ENCODE measurements around the gene DDX55. TPM values are rescaled to one million over a fixed set of nuclear protein-coding genes. Genes with fewer than 3 reads are reported as not detected.
"Not testable (repeated sequence)": the region's sequence is repeated elsewhere in the genome, so short reads cannot be mapped to it uniquely, and the experiment has no call there.

Gene DDX55, protein sequence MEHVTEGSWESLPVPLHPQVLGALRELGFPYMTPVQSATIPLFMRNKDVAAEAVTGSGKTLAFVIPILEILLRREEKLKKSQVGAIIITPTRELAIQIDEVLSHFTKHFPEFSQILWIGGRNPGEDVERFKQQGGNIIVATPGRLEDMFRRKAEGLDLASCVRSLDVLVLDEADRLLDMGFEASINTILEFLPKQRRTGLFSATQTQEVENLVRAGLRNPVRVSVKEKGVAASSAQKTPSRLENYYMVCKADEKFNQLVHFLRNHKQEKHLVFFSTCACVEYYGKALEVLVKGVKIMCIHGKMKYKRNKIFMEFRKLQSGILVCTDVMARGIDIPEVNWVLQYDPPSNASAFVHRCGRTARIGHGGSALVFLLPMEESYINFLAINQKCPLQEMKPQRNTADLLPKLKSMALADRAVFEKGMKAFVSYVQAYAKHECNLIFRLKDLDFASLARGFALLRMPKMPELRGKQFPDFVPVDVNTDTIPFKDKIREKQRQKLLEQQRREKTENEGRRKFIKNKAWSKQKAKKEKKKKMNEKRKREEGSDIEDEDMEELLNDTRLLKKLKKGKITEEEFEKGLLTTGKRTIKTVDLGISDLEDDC
- total RNA-seq = 10 to 100 TPM in 1 of 2 donors, 1 to 10 TPM in 1; 9.8 to 19.8 TPM
- long read RNA-seq, donor 1, partial matches to known transcripts = 3 of 9 reads
- long read RNA-seq, donor 1, other reads (novel, unspliced or antisense) = 4 of 9 reads
- long read RNA-seq, donor 2, partial matches to known transcripts = 29 of 50 reads
- long read RNA-seq, donor 2, other reads (novel, unspliced or antisense) = 21 of 50 reads

DNA sequence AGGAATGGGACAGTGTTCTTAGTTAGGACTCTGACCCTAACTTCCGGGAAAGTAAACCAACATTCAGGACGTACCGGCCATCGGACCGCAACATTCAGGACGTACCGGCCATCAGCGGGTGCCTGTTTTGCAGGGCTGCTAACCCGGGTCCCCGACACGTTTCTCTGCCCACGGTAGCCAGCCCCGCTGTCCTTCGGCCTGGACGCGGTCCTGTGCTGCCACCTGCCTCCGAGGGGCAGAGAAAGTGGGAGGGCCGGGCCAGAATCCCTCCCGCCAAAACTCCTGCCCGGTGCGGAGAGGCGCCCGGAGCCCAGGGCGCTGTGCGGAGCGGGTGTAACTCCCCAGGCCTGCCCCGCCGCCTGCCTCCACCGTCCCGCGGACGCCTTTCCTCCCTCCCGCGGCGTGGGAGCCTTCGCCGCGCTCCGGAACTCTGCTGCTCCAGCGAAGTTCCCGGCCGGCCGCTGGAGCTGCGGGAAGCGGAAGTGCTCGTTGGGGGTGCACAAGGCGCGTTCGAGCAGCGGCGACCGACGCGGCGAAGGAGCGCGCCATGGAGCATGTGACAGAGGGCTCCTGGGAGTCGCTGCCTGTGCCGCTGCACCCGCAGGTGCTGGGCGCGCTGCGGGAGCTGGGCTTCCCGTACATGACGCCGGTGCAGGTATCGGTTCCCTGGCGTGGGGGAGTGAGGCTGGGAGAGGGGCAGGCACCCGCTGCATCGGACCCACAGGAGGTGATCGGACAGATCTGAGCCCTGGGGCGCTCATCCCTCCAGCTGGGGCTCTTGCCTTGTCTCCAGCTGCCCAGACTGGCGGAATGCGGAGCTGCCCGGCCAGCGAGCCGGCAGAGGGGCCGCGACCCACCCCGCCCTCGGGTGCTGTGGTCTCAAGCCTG lies at the start of gene DDX55:
Gene DDX55, plus strand, starts transcription at position 498 of the 888 bp plus-strand sequence. Its CDS starts 50 bp downstream, at position 548.
- intact Hi-C loops (cut with DNase I) = no loop called here

DNA sequence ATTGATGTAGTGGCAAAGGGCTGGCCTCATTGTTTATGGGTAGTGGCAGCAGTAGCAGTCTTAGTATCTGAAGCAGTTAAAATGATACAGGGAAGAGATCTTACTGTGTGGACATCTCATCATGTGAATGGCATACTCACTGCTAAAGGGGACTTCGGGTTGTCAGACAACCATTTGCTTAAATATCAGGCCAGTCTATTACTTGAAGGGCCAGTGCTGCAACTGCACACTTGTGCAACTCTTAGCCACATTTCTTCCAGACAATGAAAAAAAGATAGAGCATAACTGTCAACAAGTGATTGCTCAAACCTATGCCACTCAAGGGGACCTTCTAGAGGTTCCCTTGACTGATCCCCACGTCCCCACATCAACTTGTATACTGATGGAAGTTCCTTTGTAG lies 47.8 kb upstream of the DDX55 start:
- DNase-seq (ENCODE audit: low spot score); intact Hi-C loops (cut with DNase I): not testable (repeated sequence)

More for the DNA sequence above, at the start of gene DDX55:
- peak; percentile 96 for DNase-seq (ENCODE audit: low spot score)

DNA sequence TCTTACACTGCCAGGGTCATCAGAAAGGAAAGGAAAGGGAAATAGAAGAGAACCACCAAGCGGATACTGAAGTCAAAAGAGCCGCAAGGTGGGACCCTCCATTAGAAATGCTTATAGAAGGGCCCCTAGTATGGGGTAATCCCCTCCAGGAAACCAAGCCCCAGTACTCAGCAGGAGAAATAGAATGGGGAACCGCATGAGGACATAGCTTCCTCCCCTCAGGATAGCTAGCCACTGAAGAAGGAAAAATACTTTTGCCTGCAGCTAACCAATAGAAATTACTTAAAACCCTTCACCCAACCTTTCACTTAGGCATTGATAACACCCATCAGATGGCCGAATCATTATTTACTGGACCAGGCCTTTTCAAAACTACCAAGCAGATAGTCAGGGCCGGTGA lies 47.1 kb upstream of the DDX55 start:
- DNase-seq (ENCODE audit: low spot score); intact Hi-C loops (cut with DNase I): not testable (repeated sequence)

DNA sequence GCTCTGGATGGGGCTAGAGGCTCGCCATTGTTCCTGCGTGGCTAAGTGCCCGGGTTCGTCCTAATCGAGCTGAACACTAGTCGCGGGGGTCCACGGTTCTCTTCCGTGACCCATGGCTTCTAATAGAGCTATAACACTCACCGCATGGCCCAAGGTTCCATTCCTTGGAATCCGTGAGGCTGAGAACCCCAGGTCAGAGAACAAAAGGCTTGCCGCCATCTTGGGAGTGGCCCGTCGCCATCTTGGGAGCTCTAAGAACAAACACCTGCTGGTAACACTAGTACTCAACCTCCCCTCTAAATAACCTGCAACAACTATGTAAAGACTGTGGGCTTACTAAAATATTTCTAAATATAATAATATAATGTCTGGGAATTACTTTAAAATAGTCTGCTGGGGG lies 43.4 kb upstream of the DDX55 start:
- intact Hi-C loops (cut with DNase I) = not testable (repeated sequence)

DNA sequence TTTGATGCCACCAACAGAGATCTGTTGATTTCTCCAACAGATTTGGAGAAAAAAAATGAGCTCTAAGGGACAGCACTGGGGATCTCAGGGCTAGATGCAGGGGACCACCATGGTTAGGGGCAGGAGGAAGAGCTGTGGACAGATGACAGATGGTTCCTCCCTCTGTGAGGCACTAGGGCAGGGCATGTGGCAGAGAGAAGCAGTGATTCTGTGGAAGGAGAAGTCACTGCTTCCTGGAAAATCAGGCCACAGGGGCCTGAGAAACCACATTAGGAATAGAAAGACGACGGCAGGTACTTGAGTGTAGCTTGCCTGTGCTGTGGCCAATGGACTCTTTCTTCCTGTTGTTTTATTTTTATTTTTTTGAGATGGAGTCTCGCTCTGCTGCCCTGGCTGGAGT lies 42.4 kb upstream of the DDX55 start:
- DNase-seq (ENCODE audit: low spot score) = no peak
- intact Hi-C loops (cut with DNase I) = no loop called here

More for the DNA sequence above, 43.4 kb upstream of the DDX55 start:
- not testable (repeated sequence) for DNase-seq (ENCODE audit: low spot score)

DNA sequence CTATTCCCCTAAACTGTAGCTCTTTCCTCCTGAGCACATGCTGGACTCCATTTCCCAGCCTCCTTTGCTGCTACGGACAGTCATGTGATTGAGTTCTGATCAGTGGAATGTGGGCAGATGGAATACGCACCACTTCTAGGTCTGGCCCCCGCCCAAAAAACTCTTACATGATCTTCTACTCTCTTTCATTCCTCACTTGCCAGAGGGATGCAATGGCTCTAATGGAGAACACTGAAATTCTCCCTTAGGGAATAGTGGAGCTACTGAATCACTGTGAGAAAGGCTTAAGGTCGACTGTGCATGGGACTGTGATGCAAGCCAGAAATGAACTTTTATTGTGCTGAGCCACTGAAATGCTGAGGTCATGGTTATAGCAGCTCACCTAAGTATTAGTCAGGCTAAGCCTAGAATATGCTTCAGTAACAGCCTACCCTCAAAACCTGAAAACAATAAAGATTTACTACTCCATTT lies 30.5 kb upstream of the DDX55 start:
- intact Hi-C loops (cut with DNase I) = loop anchor here in 1 of 2 donors (2.0 kb wide), 1 partner anchor 93 kb away; no protein-coding TSS in a partner anchor
- DNase-seq (ENCODE audit: low spot score) = peak; percentile 89

DNA sequence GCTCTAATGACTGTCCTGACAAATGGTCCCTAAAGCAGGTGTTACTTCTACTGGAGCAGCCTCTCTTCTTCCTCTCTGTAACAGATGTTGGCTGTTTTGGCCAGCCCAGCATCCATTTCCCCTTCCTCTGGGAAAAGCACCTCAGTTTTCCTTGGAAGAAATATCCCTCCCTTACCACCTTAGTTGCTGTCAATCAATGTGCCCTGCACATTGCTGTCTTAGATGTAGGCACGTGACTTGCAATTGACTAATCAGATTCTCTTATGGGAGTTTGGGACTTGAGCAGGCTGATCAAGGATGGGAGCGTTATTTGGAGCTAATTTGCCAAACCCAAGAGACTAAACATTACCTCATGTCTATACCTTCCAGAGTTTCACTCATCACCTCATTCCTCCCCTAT lies 29.5 kb upstream of the DDX55 start:
- intact Hi-C loops (cut with DNase I) = no loop called here
- no peak for DNase-seq (ENCODE audit: low spot score)

DNA sequence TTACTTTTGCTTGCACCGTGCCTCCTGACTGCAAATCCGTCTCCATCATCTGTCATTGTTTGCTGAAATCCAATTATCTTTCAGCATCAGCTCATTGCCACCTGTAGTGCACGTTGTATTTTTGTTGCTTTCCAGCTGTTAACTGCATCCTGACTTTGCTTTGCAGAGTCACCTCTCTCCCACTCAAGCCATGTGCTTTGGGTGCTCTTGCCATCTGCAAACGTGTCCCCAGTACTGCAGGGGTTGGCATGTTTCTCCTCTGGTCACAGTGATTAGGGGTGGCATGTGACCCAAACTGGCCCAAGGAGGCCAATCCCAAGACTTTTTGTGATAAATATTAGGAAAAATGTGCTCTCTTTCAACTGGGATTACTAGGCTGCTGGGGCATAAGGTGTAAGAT lies 28.0 kb upstream of the DDX55 start:
- intact Hi-C loops (cut with DNase I) = no loop called here
- DNase-seq (ENCODE audit: low spot score) = no peak

DNA sequence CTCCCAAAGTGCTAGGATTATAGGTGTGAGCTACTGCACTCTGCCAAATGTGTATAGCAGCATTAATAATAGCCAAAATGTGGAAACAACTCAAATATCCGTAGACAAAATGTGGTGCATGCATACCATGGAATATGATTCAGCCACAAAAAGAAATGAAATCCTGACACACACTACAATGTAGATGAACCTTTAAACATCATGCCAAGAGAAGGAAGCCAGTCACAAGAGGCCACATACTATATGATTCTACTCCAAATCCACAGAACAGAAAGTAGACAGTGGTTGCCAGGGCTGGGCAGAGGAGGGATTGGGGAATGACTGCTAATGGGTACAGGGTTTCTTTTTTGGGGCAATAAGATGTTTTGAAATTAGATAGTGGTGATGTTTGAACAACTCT lies 25.3 kb upstream of the DDX55 start:
- no peak for DNase-seq (ENCODE audit: low spot score)
- intact Hi-C loops (cut with DNase I) = no loop called here

DNA sequence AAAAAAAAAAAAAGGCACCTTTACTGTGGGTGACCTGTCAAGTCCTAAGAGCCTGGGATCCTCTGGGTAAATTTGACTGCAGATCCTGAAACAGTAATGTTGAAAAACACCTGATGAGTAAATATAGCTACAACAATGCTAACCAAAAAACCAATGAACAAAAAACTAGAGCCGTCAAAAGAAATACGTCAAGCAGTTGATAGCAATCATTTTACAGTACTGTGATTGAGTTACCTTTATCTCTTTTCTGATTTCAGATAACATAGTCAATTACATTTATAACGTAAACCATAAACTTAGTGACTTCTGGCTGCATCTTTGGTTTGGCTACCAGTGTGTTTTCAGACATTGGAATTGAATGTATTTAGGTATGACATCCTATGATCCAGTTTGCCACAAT lies 23.7 kb upstream of the DDX55 start:
- DNase-seq (ENCODE audit: low spot score) = no peak
- intact Hi-C loops (cut with DNase I) = no loop called here

DNA sequence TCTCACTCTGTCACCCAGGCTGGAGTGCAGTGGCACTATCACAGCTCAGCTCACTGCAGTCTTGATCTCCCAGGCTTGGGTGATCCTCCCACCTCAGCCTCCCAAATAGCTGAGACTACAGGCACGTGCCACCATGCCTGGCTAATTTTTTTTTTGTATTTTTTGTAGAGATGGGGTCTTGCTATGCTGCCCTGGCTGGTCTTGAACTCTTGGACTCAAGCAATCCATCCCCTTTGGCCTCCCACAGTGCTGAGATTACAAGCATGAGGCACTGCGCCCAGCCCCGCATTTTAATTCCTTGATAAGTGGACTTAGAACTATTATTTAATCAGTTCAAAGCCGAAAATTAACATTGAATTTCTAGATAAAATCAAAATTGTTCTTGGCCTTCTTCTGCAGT lies 23.1 kb upstream of the DDX55 start:
- intact Hi-C loops (cut with DNase I); DNase-seq (ENCODE audit: low spot score): not testable (repeated sequence)

DNA sequence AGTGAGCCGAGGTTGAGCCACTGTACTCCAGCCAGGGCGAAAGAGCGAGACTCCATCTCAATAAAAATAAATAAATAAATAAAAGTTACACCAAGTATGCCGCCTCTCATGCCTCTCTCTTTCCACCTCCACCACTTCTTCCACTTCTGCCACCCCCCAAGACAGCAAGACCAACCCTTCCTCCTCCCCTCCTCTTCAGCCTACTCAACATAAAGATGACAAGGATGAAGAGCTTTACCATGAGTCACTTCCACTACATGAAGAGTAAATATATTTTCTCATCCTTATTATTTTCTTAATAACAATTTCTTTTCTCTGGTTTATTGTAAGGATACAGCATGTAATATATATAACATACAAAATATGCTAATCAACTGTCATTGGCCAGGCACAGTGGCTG lies 21.1 kb upstream of the DDX55 start:
- no peak for DNase-seq (ENCODE audit: low spot score)
- intact Hi-C loops (cut with DNase I) = no loop called here

DNA sequence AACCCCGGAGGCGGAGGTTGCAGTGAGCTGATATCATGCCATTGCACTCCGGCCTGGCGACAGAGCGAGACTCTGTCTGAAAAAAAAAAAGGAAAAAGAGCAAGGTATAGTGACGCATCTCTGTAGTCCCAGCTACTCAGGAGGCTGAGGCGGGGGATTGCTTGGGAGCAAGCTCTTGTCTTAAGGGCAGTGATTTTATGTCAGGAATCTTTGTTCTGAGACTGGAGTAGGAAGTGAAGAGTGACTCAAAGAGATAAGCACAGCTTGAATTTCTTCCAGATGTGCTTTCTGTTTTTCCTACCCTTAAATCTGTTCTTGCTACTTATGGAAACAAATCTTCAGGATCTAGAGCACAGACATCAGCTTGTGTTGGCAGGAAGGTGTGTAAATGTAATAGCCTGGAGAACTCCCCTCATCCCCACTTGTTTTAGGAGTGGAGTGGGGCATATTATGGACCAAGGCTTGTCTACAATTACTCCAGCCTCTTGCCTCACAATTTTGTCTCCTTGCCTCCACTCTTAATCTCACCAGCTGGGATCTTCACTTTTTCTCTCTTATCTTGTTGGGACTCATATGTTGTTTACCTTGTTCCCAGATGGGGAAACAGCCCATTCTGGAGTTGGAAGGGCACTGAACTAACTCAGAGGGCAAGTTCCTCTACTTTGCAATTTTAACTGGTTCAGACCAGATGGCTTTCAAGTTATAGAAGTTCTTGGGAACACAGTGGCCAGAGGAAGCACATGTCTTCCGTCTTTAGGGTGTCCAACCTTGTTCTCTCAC lies 10.0 kb upstream of the DDX55 start:
- intact Hi-C loops (cut with DNase I) = no loop called here
- no peak for DNase-seq (ENCODE audit: low spot score)

DNA sequence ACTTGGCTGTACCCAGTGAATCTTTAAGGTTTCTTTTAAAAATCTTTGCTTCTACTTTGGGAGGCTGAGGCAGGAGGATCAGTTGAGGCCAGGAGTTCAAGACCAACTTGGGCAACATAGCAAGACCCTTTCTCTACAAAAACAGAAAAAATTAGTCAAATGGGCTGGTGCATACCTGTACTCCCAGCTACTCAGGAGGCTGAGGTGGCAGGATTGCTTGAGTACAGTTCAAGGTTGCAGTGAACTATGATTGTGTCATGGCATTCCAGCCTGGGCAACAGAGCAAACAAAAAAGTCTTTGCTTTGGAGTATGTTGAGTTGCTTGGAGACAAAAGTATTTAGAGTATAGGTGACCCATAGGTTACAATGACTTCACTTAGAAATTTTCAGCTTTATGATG lies 6.2 kb upstream of the DDX55 start:
- no peak for DNase-seq (ENCODE audit: low spot score)
- intact Hi-C loops (cut with DNase I) = no loop called here

DNA sequence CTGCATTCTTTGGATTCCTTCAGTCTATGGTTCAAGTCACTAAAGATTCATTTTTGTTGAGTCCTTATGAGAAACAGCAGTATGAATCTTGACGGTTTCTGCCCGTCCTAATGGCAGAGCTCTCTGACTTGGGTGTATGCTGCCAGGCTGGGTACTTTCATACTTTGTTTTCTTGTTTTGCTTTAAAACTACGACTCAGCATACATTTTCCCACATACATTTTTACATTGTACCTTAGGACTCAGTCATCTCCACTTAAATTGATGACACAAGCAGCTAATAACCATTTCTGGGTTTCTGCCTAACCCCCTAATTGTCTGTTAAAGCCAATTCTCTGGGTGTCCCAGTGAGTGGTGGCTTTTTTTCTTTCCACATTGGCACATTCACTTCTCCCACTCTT lies 4.8 kb upstream of the DDX55 start:
- DNase-seq (ENCODE audit: low spot score) = no peak
- intact Hi-C loops (cut with DNase I) = no loop called here

DNA sequence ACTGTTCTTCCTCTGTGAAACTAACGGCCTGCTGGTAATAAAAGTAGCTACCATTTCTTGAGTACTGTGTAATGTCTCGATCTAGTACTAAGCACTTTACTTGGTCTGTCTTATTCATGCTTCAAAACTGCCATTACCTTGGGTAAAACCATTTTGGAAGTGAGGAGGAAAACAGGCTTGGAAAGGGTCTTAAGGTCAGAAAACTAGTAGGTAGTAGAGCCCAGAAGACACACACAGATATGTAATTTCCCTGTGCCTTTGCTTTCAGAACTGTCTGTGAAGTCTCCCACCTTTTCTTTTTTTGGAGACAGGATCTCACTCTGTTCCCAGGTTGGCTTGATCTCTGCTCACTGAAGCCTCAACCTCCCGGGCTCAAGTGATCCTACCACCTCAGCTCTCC lies 3.4 kb upstream of the DDX55 start:
- intact Hi-C loops (cut with DNase I) = no loop called here
- DNase-seq (ENCODE audit: low spot score) = no peak

DNA sequence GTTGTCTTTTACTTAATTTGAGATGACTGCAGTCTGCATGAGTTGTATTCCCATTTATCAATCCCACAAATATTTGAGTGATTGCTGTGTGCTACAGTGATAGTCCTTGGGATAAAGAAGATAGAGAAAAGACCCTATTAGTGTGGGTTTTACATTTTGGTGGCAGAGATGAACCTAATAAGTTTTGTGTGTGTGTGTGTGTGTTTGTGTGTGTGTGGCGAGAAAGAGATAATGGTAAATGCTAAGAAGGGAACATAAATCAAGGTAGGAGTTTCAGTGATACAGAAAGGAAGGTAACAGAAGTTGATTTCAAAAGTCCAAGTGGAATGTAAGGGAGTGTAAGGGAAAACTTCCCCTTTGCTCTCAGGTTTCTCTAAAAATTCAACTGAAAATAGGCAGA lies 2.6 kb upstream of the DDX55 start:
- DNase-seq (ENCODE audit: low spot score) = no peak
- intact Hi-C loops (cut with DNase I) = no loop called here

DNA sequence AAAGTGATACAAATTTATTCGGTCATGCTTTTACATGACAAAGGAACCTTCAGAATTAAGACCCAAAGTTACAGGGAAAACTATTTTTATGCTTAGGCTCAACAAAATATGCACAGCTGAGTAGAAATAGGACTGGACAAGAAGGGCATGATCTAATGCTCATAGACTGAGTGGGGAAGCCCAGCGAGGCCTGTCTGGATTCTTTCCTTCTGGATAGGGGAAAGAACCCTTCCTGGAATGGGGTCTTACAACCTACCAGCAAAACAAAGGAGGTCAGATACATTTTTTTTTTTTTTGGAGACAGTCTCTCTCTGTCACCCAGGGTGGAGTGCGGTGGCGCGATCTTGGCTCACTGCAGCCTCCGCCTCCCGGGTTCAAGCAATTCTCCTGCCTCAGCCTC lies 2.2 kb upstream of the DDX55 start:
- DNase-seq (ENCODE audit: low spot score) = no peak
- intact Hi-C loops (cut with DNase I) = no loop called here
